Parathyroid adenoma (tissue), 2 donors: ENCODE measurements around the gene YIPF2.

Experiments used
- H2AFZ ChIP-seq: fragments of 300-600 bp; sonication (generic); one replicate; pipeline ENCODE4 v1.7.0; 2017; ENCODE audit warnings: antibody characterized with exemption, mild to moderate bottlenecking
- H3K27ac ChIP-seq: fragments of 300-600 bp; sonication (generic); one replicate; pipeline ENCODE4 v1.7.0; 2017
- H3K27me3 ChIP-seq: fragments of 300-600 bp; sonication (generic); one replicate; pipeline ENCODE4 v1.7.0; 2017; ENCODE audit warnings: low read length; ENCODE audit not compliant: control insufficient read depth, insufficient read depth
- H3K36me3 ChIP-seq: fragments of 300-600 bp; sonication (generic); one replicate; pipeline ENCODE4 v1.7.0; 2017; ENCODE audit warnings: low read length; ENCODE audit not compliant: control insufficient read depth, insufficient read depth
- H3K4me1 ChIP-seq: fragments of 300-600 bp; sonication (generic); one replicate; pipeline ENCODE4 v1.7.0; 2017; ENCODE audit warnings: control low read depth
- H3K4me2 ChIP-seq: fragments of 300-600 bp; sonication (generic); one replicate; pipeline ENCODE4 v1.7.0; 2017; ENCODE audit warnings: low read length
- H3K4me3 ChIP-seq: fragments of 300-600 bp; sonication (generic); one replicate; pipeline ENCODE4 v1.7.0; 2017; ENCODE audit warnings: low read depth, low read length
- H3K79me2 ChIP-seq: fragments of 300-600 bp; sonication (generic); one replicate; pipeline ENCODE4 v1.7.0; 2017; ENCODE audit warnings: control low read depth
- H3K9ac ChIP-seq: fragments of 300-600 bp; sonication (generic); one replicate; pipeline ENCODE4 v1.7.0; 2017; ENCODE audit warnings: mild to moderate bottlenecking
- H3K9me3 ChIP-seq: fragments of 300-600 bp; sonication (generic); one replicate; pipeline ENCODE4 v1.7.0; 2017; ENCODE audit warnings: low read length; ENCODE audit not compliant: control insufficient read depth
- TF ChIP-seq, protein P1 (sequence below): fragments of 300-600 bp; sonication (generic); IDR thresholded peaks from one replicate; pipeline ENCODE4 v1.7.0; 2017; ENCODE audit warnings: antibody characterized with exemption, mild to moderate bottlenecking
- donor health status: primary hyperparathyroidism.

YIPF2 gene

GRCh38 chr19:10908380-10908960 lies 20.0 kb downstream of the YIPF2 start:
- Histone ChIP-seq H3K4me3 (no peak overlapping the region), H3K79me2 (peaks cover 9% of the 10 kb centered on the region), H3K36me3 (no peaks in the 10 kb centered on the region), H3K9me3 (no peaks in the 10 kb centered on the region), H3K4me2 (no peak overlapping the region), H3K27me3 (no peaks in the 10 kb centered on the region), H3K4me1 (no peaks in the 10 kb centered on the region), H2AFZ (no peak overlapping the region), H3K9ac (no peak overlapping the region), H3K27ac (no peak overlapping the region)
- TF ChIP-seq, protein P1, sequence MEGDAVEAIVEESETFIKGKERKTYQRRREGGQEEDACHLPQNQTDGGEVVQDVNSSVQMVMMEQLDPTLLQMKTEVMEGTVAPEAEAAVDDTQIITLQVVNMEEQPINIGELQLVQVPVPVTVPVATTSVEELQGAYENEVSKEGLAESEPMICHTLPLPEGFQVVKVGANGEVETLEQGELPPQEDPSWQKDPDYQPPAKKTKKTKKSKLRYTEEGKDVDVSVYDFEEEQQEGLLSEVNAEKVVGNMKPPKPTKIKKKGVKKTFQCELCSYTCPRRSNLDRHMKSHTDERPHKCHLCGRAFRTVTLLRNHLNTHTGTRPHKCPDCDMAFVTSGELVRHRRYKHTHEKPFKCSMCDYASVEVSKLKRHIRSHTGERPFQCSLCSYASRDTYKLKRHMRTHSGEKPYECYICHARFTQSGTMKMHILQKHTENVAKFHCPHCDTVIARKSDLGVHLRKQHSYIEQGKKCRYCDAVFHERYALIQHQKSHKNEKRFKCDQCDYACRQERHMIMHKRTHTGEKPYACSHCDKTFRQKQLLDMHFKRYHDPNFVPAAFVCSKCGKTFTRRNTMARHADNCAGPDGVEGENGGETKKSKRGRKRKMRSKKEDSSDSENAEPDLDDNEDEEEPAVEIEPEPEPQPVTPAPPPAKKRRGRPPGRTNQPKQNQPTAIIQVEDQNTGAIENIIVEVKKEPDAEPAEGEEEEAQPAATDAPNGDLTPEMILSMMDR: no peak

DNA sequence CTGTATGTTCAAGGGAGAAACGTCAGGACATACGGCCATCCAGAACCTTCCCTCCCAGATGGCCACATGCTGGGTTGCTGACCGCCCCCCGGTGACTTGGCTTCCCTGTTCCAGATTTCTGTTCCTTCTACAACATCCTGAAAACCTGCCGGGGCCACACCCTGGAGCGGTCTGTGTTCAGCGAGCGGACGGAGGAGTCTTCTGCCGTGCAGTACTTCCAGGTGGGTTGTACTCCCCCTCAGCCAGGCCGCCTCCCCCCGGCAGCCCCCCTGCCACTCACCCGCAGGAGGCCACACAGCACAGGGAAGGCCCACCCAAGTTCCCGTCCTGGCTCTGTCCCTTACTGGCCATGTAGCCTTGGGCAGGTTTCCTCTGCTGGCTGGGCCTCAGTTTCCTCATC lies 20.5 kb downstream of the YIPF2 start:
- TF ChIP-seq, protein P1: no peak
- no peak overlapping the region for H3K4me3 ChIP-seq
- peaks cover 9% of the 10 kb centered on the region for H3K79me2 ChIP-seq
- H2AFZ ChIP-seq: no peak overlapping the region
- H3K27ac ChIP-seq: no peak overlapping the region
- no peaks in the 10 kb centered on the region for H3K9me3 ChIP-seq
- H3K4me1 ChIP-seq: no peaks in the 10 kb centered on the region
- no peaks in the 10 kb centered on the region for H3K36me3 ChIP-seq
- H3K4me2 ChIP-seq: no peak overlapping the region
- no peaks in the 10 kb centered on the region for H3K27me3 ChIP-seq
- H3K9ac ChIP-seq: no peak overlapping the region

DNA sequence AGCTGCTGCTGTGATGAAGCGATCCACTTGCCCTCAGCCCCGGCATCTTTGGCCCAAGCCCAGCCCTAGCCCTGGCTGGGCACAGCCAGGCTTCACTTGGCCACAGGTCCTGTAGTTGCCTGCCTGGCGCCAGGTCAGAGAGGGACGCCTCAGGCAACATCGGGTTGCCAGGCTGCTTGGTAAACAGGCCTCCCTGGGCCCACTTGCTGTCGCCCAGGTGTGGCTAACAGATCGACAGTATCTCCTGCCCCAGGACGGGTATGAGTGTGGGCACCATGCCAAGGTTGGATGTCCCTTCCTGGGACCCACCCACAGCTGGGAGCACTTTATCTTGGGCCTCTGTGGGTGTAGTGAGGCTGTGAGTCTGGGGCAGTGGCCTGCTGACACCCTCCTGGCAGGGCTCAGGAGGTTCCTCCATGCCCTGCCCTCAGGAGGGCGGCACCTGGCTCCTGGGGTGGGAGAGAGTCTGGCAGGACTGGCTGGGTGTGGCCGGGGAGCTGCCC lies 29.2 kb downstream of the YIPF2 start:
- no peaks in the 10 kb centered on the region for H3K27me3 ChIP-seq
- TF ChIP-seq, protein P1: no peak
- no peak overlapping the region for H3K4me3 ChIP-seq
- H3K36me3 ChIP-seq: no peaks in the 10 kb centered on the region
- peaks cover 35% of the 10 kb centered on the region for H3K79me2 ChIP-seq
- H3K27ac ChIP-seq: peak overlapping the region; percentile 6
- no peak overlapping the region for H3K4me2 ChIP-seq
- H2AFZ ChIP-seq: peak overlapping the region; percentile 0
- H3K9ac ChIP-seq: no peak overlapping the region
- H3K4me1 ChIP-seq: peaks cover 20% of the 10 kb centered on the region
- H3K9me3 ChIP-seq: no peaks in the 10 kb centered on the region

DNA sequence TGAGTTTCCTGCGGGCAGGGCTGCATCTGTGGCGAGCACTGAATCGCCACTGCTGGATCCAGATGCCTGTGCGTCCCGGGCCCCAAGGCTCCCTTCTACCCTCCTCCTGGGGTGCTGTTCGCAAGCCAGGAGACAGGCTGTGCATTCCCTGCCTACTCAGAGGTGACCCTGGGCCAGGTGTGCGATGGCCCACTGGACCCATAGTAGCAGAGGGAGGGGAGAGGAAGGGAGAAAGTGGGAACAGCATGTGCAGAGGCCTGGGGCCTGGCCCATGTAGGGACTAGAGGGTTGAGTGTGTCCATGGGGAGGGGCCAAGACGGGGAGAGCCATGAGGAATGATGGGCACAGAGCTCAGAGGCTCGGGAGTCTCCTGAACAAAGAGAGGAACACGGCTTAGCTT lies 29.8 kb downstream of the YIPF2 start:
- peaks cover 20% of the 10 kb centered on the region for H3K4me1 ChIP-seq
- H3K9me3 ChIP-seq: no peaks in the 10 kb centered on the region
- no peak overlapping the region for H3K9ac ChIP-seq
- peak overlapping the region; percentile 6 for H3K27ac ChIP-seq
- TF ChIP-seq, protein P1: no peak
- no peaks in the 10 kb centered on the region for H3K36me3 ChIP-seq
- H3K27me3 ChIP-seq: no peaks in the 10 kb centered on the region
- H3K4me2 ChIP-seq: no peak overlapping the region
- peaks cover 38% of the 10 kb centered on the region for H3K79me2 ChIP-seq
- no peak overlapping the region for H3K4me3 ChIP-seq
- no peak overlapping the region for H2AFZ ChIP-seq

- Histone ChIP-seq H3K27ac (peak overlapping the region; percentile 33), H3K9ac (no peak overlapping the region), H3K4me3 (no peak overlapping the region), H3K4me2 (peak overlapping the region; percentile 11), H3K36me3 (no peaks in the 10 kb centered on the region), H3K9me3 (no peaks in the 10 kb centered on the region), H3K4me1 (peaks cover 20% of the 10 kb centered on the region), H3K27me3 (no peaks in the 10 kb centered on the region), H3K79me2 (peaks cover 46% of the 10 kb centered on the region), H2AFZ (no peak overlapping the region)
- TF ChIP-seq, protein P1: no peak
These were observed 31.4 kb downstream of the YIPF2 start for GRCh38 chr19:10896851-10897526.
